Measurements from ENCODE around the gene AGRN.

Gene AGRN

DNA sequence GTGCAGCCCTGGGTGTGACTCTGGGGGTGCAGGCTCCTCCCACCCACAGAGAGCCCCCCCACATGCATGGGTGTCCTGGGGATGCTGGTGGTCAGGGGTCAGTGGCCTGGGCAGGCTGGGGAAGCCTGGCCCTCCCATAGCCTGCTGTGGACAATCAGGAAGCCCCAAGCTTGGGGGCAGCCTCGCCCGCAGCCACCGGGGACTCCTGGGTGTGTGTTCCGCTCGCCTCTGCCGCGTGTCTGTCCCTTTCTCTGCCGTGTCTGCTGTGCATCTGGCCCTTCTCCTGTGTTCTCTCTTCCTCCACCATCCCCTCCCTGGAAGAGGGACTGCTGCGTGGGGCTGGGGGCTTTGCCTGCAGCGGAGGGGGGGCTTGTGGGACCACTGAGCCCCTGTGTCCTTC is 22.9 kb downstream of the AGRN start:
- H3K4me3 ChIP-seq (ENCODE audit: low read depth, low read length), result no peak overlapping the region
- TF ChIP-seq CTCF (IDR thresholded peaks at IDR 0.05; ENCODE audit: insufficient read depth, low read depth, low read length, missing control alignments), result no peak
- DNase-seq (ENCODE audit: low read depth), result no peak

DNA sequence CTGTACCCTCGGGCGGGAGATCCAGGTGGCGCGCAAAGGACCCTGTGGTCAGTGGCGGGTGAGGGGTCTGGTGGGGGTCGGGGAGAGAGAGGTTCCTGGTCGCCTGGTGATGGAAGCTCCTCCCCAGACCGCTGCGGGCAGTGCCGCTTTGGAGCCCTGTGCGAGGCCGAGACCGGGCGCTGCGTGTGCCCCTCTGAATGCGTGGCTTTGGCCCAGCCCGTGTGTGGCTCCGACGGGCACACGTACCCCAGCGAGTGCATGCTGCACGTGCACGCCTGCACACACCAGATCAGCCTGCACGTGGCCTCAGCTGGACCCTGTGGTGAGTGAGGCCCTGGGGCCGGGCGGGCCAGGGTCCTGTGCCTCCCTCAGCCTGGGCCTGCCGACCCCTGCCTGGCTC is 23.5 kb downstream of the AGRN start:
- no peak for DNase-seq (ENCODE audit: low read depth)
- TF ChIP-seq CTCF (IDR thresholded peaks at IDR 0.05; ENCODE audit: insufficient read depth, low read depth, low read length, missing control alignments), result no peak
- H3K4me3 ChIP-seq (ENCODE audit: low read depth, low read length), result no peak overlapping the region

DNA sequence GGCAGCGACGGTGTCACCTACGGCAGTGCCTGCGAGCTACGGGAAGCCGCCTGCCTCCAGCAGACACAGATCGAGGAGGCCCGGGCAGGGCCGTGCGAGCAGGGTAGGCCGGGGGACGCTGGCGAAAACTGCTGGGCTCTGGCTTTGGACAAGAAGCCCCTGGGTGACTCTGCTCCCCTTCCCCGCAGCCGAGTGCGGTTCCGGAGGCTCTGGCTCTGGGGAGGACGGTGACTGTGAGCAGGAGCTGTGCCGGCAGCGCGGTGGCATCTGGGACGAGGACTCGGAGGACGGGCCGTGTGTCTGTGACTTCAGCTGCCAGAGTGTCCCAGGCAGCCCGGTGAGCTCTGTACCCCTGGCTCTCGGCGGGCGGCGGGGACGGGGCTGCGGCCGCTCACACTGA is 24.0 kb downstream of the AGRN start:
- DNase-seq (ENCODE audit: low read depth), result no peak
- no peak overlapping the region for H3K4me3 ChIP-seq (ENCODE audit: low read depth, low read length)
- TF ChIP-seq CTCF (IDR thresholded peaks at IDR 0.05; ENCODE audit: insufficient read depth, low read depth, low read length, missing control alignments), result no peak

DNA sequence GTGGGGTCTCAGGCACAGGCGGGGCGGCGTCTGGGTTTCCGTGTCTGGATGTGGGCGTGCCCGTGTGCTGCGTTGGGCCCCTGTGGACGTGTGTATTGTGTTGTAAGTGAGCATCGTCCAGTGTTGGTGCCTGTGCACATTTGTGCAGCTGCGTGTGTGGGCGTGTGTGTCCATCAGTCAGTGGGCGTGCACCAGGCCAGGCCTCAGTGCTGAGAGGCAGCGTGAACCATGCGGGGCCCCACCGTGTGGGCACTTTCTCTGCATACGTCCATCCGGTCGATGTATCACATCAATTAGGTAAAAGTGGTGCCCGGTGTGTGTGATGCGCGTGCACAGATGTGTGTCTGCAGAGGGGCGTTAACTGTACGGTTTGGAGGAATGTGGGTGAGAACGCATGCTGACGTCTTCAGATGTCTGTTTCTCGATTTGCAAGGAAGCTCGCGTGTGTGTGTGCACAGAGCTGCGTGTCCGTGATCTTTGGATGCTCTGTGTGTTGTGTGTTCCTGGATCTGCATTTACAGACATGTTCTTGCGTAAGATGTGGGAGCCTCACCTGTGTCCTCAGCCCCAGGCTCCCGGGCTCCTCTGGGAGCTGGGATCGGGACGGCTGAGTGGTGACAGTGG is 24.6 kb downstream of the AGRN start:
- DNase-seq (ENCODE audit: low read depth), result no peak
- no peak for TF ChIP-seq CTCF (IDR thresholded peaks at IDR 0.05; ENCODE audit: insufficient read depth, low read depth, low read length, missing control alignments)
- H3K4me3 ChIP-seq (ENCODE audit: low read depth, low read length), result no peak overlapping the region

- no peak for TF ChIP-seq CTCF (IDR thresholded peaks at IDR 0.05; ENCODE audit: insufficient read depth, low read depth, low read length, missing control alignments)
- no peak overlapping the region for H3K4me3 ChIP-seq (ENCODE audit: low read depth, low read length)
- no peak for DNase-seq (ENCODE audit: low read depth)
Observed at GRCh38 chr1:1045129-1045528, 25.2 kb downstream of the AGRN start.

- TF ChIP-seq CTCF (IDR thresholded peaks at IDR 0.05; ENCODE audit: insufficient read depth, low read depth, low read length, missing control alignments), result no peak
- H3K4me3 ChIP-seq (ENCODE audit: low read depth, low read length), result no peak overlapping the region
- DNase-seq (ENCODE audit: low read depth), result no peak
Observed at GRCh38 chr1:1046243-1046642, 26.3 kb downstream of the AGRN start.

GRCh38 chr1:1046767-1047166 is 26.8 kb downstream of the AGRN start:
- no peak for TF ChIP-seq CTCF (IDR thresholded peaks at IDR 0.05; ENCODE audit: insufficient read depth, low read depth, low read length, missing control alignments)
- DNase-seq (ENCODE audit: low read depth), result no peak

More at GRCh38 chr1:1046767-1047166, 26.8 kb downstream of the AGRN start:
- no peak overlapping the region for H3K4me3 ChIP-seq (ENCODE audit: low read depth, low read length)
